GM21528 (cell line): ENCODE data around the gene CTSD.

Experiments used
- ATAC-seq: cut with Tn5 transposase; IDR thresholded peaks from one replicate; pipeline ENCODE4 v1.9.1; 2021; ENCODE audit warnings: mild to moderate bottlenecking, moderate library complexity; ENCODE audit not compliant: unreplicated experiment, low FRiP score

CTSD gene

GRCh38 chr11:1756791-1757771 is 6.6 kb downstream of the CTSD start:
- no peak for ATAC-seq

- no peak for ATAC-seq
Observed at GRCh38 chr11:1755692-1756561, 7.8 kb downstream of the CTSD start.

GRCh38 chr11:1755344-1755691 is 8.4 kb downstream of the CTSD start:
- no peak for ATAC-seq

GRCh38 chr11:1754376-1755150 is 9.2 kb downstream of the CTSD start:
- no peak for ATAC-seq

- ATAC-seq: no peak
Observed at GRCh38 chr11:1753929-1754305, 9.8 kb downstream of the CTSD start.

- no peak for ATAC-seq
Observed at GRCh38 chr11:1753229-1753928, 10.3 kb downstream of the CTSD start.

GRCh38 chr11:1752907-1753228 is 10.9 kb downstream of the CTSD start:
- no peak for ATAC-seq

GRCh38 chr11:1751999-1752906 is 11.5 kb downstream of the CTSD start:
- ATAC-seq: no peak

GRCh38 chr11:1751531-1751921 is 12.2 kb downstream of the CTSD start:
- no peak for ATAC-seq

GRCh38 chr11:1750840-1751530 is 12.7 kb downstream of the CTSD start:
- ATAC-seq: no peak

- no peak for ATAC-seq
Observed at GRCh38 chr11:1750481-1750839, 13.3 kb downstream of the CTSD start, which contains the start of gene IFITM10. TSS of gene IFITM10 (minus strand) at chr11:1750595. CDS start at chr11:1750442, 153 bp downstream.

- ATAC-seq: no peak
Observed at GRCh38 chr11:1749395-1750351, 14.1 kb downstream of the CTSD start.

GRCh38 chr11:1748636-1749394 is 14.9 kb downstream of the CTSD start:
- no peak for ATAC-seq

GRCh38 chr11:1747753-1748635 is 15.7 kb downstream of the CTSD start:
- ATAC-seq: no peak

GRCh38 chr11:1746956-1747752 is 16.6 kb downstream of the CTSD start:
- no peak for ATAC-seq
